HEK293 (cell line): ENCODE data around the gene LAPTM4A.

ENCODE experiments used
- SP2 ChIP-seq: fragments of 450-650 bp; formaldehyde crosslinking; IDR thresholded peaks from 2 replicates; pipeline ENCODE4 v1.5.1; 2016; ENCODE audit warnings: missing biosample characterization, missing genetic modification characterization
- TRIM28 ChIP-seq: IDR thresholded peaks from 2 replicates; pipeline ENCODE4 v1.6.1; 2011; ENCODE audit warnings: low read length, control low read depth, borderline replicate concordance
- ZBTB21 ChIP-seq: fragments of 450-650 bp; formaldehyde crosslinking; IDR thresholded peaks from 2 replicates; pipeline ENCODE4 v1.5.1; 2017; ENCODE audit warnings: missing biosample characterization, missing genetic modification characterization
- ZBTB8A ChIP-seq: fragments of 450-650 bp; formaldehyde crosslinking; IDR thresholded peaks from 2 replicates; pipeline ENCODE4 v1.5.1; 2016; ENCODE audit warnings: missing biosample characterization, missing genetic modification characterization
- ZFP69B ChIP-seq: fragments of 450-650 bp; formaldehyde crosslinking; IDR thresholded peaks from 2 replicates; pipeline ENCODE4 v1.5.1; 2016; ENCODE audit warnings: missing biosample characterization, missing genetic modification characterization
- ZNF157 ChIP-seq: fragments of 450-650 bp; formaldehyde crosslinking; IDR thresholded peaks from 2 replicates; pipeline ENCODE4 v1.5.1; 2016; ENCODE audit warnings: missing biosample characterization, missing genetic modification characterization
- ZNF24 ChIP-seq: fragments of 450-650 bp; formaldehyde crosslinking; IDR thresholded peaks from 2 replicates; pipeline ENCODE4 v1.5.1; 2016; ENCODE audit warnings: missing biosample characterization, missing genetic modification characterization
- ZNF48 ChIP-seq: fragments of 450-650 bp; formaldehyde crosslinking; IDR thresholded peaks from 2 replicates; pipeline ENCODE4 v1.5.1; 2016; ENCODE audit warnings: missing biosample characterization, missing genetic modification characterization
- ZNF629 ChIP-seq: fragments of 450-650 bp; formaldehyde crosslinking; IDR thresholded peaks from 2 replicates; pipeline ENCODE4 v1.5.1; 2017; ENCODE audit warnings: missing biosample characterization, missing genetic modification characterization
- TF ChIP-seq, protein P1 (sequence below): fragments of 450-650 bp; formaldehyde crosslinking; IDR thresholded peaks from 2 replicates; pipeline ENCODE4 v1.5.1; 2016; ENCODE audit warnings: missing biosample characterization, missing genetic modification characterization
- TF ChIP-seq, protein P2 (sequence below): fragments of 450-650 bp; formaldehyde crosslinking; IDR thresholded peaks from 2 replicates; pipeline ENCODE4 v1.5.1; 2016; ENCODE audit warnings: missing biosample characterization, missing genetic modification characterization
- TF ChIP-seq, protein P3 (sequence below): fragments of 450-650 bp; formaldehyde crosslinking; IDR thresholded peaks from 2 replicates; pipeline ENCODE4 v1.5.1; 2016; ENCODE audit warnings: missing biosample characterization, missing genetic modification characterization
- TF ChIP-seq, protein P4 (sequence below): fragments of 450-650 bp; formaldehyde crosslinking; IDR thresholded peaks from 2 replicates; pipeline ENCODE4 v1.5.1; 2016; ENCODE audit warnings: missing biosample characterization, missing genetic modification characterization, low read depth

DNA sequence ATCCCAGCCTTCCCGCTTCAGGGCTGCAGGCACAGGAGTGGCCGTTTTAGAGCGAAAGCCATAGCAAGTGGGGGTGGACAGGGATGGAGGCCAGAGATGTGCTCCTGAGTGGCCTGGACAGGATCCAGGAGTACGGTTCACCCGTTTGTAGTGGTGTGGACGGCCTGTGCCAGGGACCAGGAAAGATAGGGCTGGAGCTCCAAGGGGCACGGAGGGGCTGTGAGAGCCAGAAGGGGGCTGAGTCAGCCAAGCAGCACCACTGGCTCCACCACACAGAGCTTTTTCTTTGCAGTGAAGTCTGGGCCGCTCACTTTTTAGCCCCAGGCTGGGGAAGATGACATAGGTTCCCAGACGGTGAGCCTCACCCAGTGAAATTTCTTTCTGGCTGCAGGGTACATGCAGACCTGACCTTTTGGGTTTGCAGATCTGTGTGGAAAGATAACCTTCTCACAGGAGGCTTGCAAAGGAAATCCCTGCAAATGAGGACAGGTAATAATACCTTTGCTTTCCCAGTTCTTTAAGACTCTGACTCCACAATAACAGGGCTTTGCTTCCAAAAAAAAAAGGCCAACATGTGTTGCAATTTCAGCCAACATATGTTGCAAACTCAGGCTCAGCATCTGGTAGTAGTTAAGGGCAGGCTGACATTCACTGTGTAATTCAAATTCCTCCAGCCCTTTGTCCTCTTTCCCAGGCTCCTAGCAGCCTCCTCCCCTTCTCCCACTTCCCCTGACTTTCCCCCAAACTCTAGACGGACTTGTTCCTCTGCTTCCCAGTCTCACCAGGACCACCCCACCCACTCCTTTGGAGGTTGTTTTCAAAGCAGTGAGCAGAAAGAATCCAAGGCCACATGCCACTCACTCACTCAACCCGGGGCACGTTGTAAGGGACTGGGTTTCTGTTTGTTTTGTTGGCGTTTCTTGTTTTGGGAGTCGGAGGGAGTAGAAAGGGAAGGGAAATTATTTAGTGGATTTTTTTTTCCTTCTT lies 20.3 kb upstream of the LAPTM4A start:
- TF ChIP-seq, protein P1, sequence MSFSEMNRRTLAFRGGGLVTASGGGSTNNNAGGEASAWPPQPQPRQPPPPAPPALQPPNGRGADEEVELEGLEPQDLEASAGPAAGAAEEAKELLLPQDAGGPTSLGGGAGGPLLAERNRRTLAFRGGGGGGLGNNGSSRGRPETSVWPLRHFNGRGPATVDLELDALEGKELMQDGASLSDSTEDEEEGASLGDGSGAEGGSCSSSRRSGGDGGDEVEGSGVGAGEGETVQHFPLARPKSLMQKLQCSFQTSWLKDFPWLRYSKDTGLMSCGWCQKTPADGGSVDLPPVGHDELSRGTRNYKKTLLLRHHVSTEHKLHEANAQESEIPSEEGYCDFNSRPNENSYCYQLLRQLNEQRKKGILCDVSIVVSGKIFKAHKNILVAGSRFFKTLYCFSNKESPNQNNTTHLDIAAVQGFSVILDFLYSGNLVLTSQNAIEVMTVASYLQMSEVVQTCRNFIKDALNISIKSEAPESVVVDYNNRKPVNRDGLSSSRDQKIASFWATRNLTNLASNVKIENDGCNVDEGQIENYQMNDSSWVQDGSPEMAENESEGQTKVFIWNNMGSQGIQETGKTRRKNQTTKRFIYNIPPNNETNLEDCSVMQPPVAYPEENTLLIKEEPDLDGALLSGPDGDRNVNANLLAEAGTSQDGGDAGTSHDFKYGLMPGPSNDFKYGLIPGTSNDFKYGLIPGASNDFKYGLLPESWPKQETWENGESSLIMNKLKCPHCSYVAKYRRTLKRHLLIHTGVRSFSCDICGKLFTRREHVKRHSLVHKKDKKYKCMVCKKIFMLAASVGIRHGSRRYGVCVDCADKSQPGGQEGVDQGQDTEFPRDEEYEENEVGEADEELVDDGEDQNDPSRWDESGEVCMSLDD (tag by site-specific recombination): no peak
- TF ChIP-seq, protein P2, sequence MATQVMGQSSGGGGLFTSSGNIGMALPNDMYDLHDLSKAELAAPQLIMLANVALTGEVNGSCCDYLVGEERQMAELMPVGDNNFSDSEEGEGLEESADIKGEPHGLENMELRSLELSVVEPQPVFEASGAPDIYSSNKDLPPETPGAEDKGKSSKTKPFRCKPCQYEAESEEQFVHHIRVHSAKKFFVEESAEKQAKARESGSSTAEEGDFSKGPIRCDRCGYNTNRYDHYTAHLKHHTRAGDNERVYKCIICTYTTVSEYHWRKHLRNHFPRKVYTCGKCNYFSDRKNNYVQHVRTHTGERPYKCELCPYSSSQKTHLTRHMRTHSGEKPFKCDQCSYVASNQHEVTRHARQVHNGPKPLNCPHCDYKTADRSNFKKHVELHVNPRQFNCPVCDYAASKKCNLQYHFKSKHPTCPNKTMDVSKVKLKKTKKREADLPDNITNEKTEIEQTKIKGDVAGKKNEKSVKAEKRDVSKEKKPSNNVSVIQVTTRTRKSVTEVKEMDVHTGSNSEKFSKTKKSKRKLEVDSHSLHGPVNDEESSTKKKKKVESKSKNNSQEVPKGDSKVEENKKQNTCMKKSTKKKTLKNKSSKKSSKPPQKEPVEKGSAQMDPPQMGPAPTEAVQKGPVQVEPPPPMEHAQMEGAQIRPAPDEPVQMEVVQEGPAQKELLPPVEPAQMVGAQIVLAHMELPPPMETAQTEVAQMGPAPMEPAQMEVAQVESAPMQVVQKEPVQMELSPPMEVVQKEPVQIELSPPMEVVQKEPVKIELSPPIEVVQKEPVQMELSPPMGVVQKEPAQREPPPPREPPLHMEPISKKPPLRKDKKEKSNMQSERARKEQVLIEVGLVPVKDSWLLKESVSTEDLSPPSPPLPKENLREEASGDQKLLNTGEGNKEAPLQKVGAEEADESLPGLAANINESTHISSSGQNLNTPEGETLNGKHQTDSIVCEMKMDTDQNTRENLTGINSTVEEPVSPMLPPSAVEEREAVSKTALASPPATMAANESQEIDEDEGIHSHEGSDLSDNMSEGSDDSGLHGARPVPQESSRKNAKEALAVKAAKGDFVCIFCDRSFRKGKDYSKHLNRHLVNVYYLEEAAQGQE (tag by site-specific recombination): no peak
- TF ChIP-seq, protein P3, sequence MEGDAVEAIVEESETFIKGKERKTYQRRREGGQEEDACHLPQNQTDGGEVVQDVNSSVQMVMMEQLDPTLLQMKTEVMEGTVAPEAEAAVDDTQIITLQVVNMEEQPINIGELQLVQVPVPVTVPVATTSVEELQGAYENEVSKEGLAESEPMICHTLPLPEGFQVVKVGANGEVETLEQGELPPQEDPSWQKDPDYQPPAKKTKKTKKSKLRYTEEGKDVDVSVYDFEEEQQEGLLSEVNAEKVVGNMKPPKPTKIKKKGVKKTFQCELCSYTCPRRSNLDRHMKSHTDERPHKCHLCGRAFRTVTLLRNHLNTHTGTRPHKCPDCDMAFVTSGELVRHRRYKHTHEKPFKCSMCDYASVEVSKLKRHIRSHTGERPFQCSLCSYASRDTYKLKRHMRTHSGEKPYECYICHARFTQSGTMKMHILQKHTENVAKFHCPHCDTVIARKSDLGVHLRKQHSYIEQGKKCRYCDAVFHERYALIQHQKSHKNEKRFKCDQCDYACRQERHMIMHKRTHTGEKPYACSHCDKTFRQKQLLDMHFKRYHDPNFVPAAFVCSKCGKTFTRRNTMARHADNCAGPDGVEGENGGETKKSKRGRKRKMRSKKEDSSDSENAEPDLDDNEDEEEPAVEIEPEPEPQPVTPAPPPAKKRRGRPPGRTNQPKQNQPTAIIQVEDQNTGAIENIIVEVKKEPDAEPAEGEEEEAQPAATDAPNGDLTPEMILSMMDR: no peak
- no peak for TF ChIP-seq ZNF157 (tag by site-specific recombination)
- TF ChIP-seq, protein P4, sequence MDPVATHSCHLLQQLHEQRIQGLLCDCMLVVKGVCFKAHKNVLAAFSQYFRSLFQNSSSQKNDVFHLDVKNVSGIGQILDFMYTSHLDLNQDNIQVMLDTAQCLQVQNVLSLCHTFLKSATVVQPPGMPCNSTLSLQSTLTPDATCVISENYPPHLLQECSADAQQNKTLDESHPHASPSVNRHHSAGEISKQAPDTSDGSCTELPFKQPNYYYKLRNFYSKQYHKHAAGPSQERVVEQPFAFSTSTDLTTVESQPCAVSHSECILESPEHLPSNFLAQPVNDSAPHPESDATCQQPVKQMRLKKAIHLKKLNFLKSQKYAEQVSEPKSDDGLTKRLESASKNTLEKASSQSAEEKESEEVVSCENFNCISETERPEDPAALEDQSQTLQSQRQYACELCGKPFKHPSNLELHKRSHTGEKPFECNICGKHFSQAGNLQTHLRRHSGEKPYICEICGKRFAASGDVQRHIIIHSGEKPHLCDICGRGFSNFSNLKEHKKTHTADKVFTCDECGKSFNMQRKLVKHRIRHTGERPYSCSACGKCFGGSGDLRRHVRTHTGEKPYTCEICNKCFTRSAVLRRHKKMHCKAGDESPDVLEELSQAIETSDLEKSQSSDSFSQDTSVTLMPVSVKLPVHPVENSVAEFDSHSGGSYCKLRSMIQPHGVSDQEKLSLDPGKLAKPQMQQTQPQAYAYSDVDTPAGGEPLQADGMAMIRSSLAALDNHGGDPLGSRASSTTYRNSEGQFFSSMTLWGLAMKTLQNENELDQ (tag by site-specific recombination): no peak
- TF ChIP-seq ZBTB21 (tag by site-specific recombination): no peak
- TF ChIP-seq TRIM28: no peak
- no peak for TF ChIP-seq ZNF24 (tag by site-specific recombination)
- TF ChIP-seq ZBTB8A (tag by site-specific recombination): no peak
- no peak for TF ChIP-seq ZNF629
- TF ChIP-seq ZNF48 (tag by site-specific recombination): no peak
- no peak for TF ChIP-seq ZFP69B (tag by site-specific recombination)
- no peak for TF ChIP-seq SP2 (tag by site-specific recombination)
